ENCODE measurements around the gene MUC13.

The MUC13 gene

DNA sequence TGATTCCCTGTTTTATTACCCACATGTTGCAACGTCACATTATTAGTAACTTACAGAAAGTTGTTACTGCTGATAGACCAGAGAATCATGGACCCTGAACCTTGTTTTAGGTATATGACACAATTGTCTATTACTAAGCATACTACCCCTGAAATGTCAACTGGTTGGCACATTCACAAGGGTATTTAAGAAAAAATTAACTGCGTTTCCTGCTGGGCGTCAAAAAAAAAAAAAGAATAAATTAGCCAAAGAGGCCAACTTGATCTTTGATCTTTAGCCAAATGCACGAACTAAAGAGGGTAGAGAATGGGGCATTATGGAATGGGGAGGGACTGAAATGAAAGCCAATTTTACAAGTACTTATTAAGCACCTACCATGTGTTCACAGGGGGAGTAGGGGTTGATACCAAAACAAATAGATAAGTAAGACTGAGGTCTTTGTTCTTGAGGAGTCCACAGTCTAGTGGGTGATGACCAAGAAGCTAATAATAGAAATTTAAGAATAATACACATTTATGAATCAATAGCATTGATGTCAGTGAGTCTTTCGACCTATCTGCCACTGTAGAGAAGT lies 17.8 kb upstream of the MUC13 start:
- POLR2A ChIA-PET: no interaction called here
- no peak for DNase-seq (ENCODE audit: extremely low spot score)

GRCh38 chr3:124951511-124952281 lies 17.1 kb upstream of the MUC13 start:
- DNase-seq (ENCODE audit: extremely low spot score): no peak
- ChIA-PET CTCF (interaction anchor here (1.0 to 1.1 kb wide), 2 partner anchors 23 to 31 kb away, joined by 3 read pairs; no protein-coding TSS in a partner anchor), POLR2A (no interaction called here)
- TF ChIP-seq CTCF (IDR thresholded peaks at IDR 0.05; ENCODE audit: control extremely low read depth, extremely low read depth, low read depth, missing control alignments): no peak

More for the DNA sequence above, 17.8 kb upstream of the MUC13 start:
- no peak for TF ChIP-seq CTCF (IDR thresholded peaks at IDR 0.05; ENCODE audit: control extremely low read depth, extremely low read depth, low read depth, missing control alignments)
- CTCF ChIA-PET: interaction anchor here (1.1 kb wide), 1 partner anchor 30 kb away, joined by 3 read pairs; no protein-coding TSS in a partner anchor

GRCh38 chr3:124950026-124950425 lies 15.5 kb upstream of the MUC13 start:
- POLR2A ChIA-PET: no interaction called here
- TF ChIP-seq CTCF (IDR thresholded peaks at IDR 0.05; ENCODE audit: control extremely low read depth, extremely low read depth, low read depth, missing control alignments): no peak
- CTCF ChIA-PET: no interaction called here
- DNase-seq (ENCODE audit: extremely low spot score): no peak

GRCh38 chr3:124942613-124943012 lies 8.1 kb upstream of the MUC13 start:
- no peak for TF ChIP-seq CTCF (IDR thresholded peaks at IDR 0.05; ENCODE audit: control extremely low read depth, extremely low read depth, low read depth, missing control alignments)
- ChIA-PET POLR2A (no interaction called here), CTCF (no interaction called here)
- DNase-seq (ENCODE audit: extremely low spot score): no peak

- CTCF ChIA-PET: no interaction called here
- DNase-seq (ENCODE audit: extremely low spot score): no peak
- TF ChIP-seq CTCF (IDR thresholded peaks at IDR 0.05; ENCODE audit: control extremely low read depth, extremely low read depth, low read depth, missing control alignments): no peak
- POLR2A ChIA-PET: no interaction called here
These were observed 7.2 kb upstream of the MUC13 start for GRCh38 chr3:124941771-124942170.

DNA sequence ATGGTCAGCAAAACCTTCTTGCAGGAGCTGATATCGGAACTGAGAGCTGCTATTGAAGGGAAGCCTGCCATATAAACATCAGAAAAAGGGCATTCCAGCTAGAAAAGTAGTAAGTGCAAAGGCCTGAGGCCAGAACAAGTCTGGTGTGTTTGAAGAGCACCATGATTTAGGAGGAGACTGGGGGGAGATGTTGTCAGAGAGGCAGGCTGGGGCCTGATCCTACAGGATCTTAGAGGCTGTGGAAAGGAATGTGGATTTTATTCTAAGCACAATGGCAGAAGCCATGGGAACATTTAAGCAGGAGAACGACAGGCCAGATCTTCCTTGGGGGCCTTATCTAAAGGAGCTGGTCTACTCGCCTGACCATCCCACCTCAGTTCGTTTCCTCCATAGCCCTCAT lies 5.1 kb upstream of the MUC13 start:
- no peak for TF ChIP-seq CTCF (IDR thresholded peaks at IDR 0.05; ENCODE audit: control extremely low read depth, extremely low read depth, low read depth, missing control alignments)
- ChIA-PET CTCF (interaction anchor here (0.9 to 3.6 kb wide), 7 partner anchors 11 to 646 kb away, joined by 3 to 11 read pairs (median 4); no protein-coding TSS in a partner anchor), POLR2A (no interaction called here)
- no peak for DNase-seq (ENCODE audit: extremely low spot score)

Measured in GM10248 (cell line).